Stomach (tissue), 9 donors: Measurements from ENCODE around the gene SPC24. TPM values are rescaled to one million over a fixed set of nuclear protein-coding genes. Genes with fewer than 3 reads are reported as not detected.

Experiments used
- DNase-seq, 2 donors: peaks; one replicate each; pipeline versions ENCODE4 v3.0.0 to v3.0.0-alpha.2; 2013 to 2019
- H3K27ac ChIP-seq, 5 donors: fragments of 200-600 bp in 4 of 5; sonication (generic) in 4 of 5; one replicate each; pipeline ENCODE4 v1.5.1; 2013 to 2019; ENCODE audit warnings: mild to moderate bottlenecking in 1 of 5, moderate library complexity in 1 of 5
- H3K27me3 ChIP-seq, 3 donors: fragments of 200-600 bp; sonication (generic); one replicate each; pipeline ENCODE4 v1.5.1; 2017 to 2019; ENCODE audit warnings: mixed run types in 1 of 3
- H3K36me3 ChIP-seq, 4 donors: fragments of 200-600 bp; sonication (generic); 1 replicate in 3 of 4; 2 replicates in 1 of 4; pipeline ENCODE4 v1.5.1; 2016 to 2019
- H3K4me1 ChIP-seq, 4 donors: fragments of 200-600 bp; sonication (generic); one replicate each; pipeline ENCODE4 v1.5.1; 2016 to 2019
- H3K4me3 ChIP-seq, 4 donors: fragments of 200-600 bp; sonication (generic) in 3 of 4; one replicate each; pipeline ENCODE4 v1.5.1; 2016 to 2019; ENCODE audit warnings: mild to moderate bottlenecking in 1 of 4
- H3K9me3 ChIP-seq, 4 donors: fragments of 200-600 bp; sonication (generic); one replicate each; pipeline ENCODE4 v1.5.1; 2016 to 2019
- EP300 ChIP-seq: sonication (generic); formaldehyde crosslinking; IDR thresholded peaks from one replicate; pipeline ENCODE4 v1.6.1; 2017; ENCODE audit warnings: antibody characterized with exemption
- POLR2A ChIP-seq, 4 donors: fragments of 450-650 bp; IDR thresholded peaks; one replicate each; pipeline ENCODE4 v1.6.1; 2016; ENCODE audit warnings: antibody characterized with exemption in 4 of 4, control low read depth in 2 of 4, mild to moderate bottlenecking in 1 of 4, moderate library complexity in 1 of 4
- POLR2AphosphoS5 ChIP-seq, 3 donors: sonication (generic); formaldehyde crosslinking; IDR thresholded peaks; one replicate each; pipeline ENCODE4 v1.6.1; 2016; ENCODE audit warnings: antibody characterized with exemption in 3 of 3
- WGBS, 5 donors: extraction: QIAGEN DNeasy Blood & Tissue Kit in 3 of 5; methylation state at CpG; one replicate each; pipeline versions ENCODE4 v1.1.5 to v1.1.7; 2013 to 2018; 5-methylcytosine and 5-hydroxymethylcytosine counted together
- intact Hi-C: fragments of 100-400 bp; cut with DNase I; formaldehyde crosslinking; loops from one replicate; pipeline ENCODE4 v1.15.1; 2023; ENCODE audit warnings: low total_unique reads
- polyA plus RNA-seq, 3 donors: library from polyadenylated mRNA; stranded (reverse); fragments of 200-250 nt; gene quantifications; one replicate each; pipeline ENCODE4 v1.2.3, GENCODE V29; 2013
- total RNA-seq, 5 donors: library from RNA; depleted of rRNA; stranded (reverse); fragments of >200 nt; gene quantifications; one replicate each; pipeline versions ENCODE4 v1.1.0 to v1.2.3, GENCODE V29; 2014 to 2016
- TF ChIP-seq, protein P1 (sequence below), 7 experiments: fragments of 450-650 bp in 4 of 7; fragments of 200-600 bp in 3 of 7; sonication (generic) in 3 of 7; IDR thresholded peaks; one replicate each; pipeline ENCODE4 v1.5.1; 2016 to 2019; ENCODE audit warnings: antibody characterized with exemption in 7 of 7, control low read depth in 2 of 7, mild to moderate bottlenecking in 1 of 7
- donor health status: healthy with polysubstance abuse.
- donor health status: Bipolar disorder and iron deficiency.
- donor health status: healthy.

Gene SPC24
- total and polyA plus RNA-seq, 8 donors = 3.7 to 20.4 (median 9.2) TPM; not detected in 2

DNA sequence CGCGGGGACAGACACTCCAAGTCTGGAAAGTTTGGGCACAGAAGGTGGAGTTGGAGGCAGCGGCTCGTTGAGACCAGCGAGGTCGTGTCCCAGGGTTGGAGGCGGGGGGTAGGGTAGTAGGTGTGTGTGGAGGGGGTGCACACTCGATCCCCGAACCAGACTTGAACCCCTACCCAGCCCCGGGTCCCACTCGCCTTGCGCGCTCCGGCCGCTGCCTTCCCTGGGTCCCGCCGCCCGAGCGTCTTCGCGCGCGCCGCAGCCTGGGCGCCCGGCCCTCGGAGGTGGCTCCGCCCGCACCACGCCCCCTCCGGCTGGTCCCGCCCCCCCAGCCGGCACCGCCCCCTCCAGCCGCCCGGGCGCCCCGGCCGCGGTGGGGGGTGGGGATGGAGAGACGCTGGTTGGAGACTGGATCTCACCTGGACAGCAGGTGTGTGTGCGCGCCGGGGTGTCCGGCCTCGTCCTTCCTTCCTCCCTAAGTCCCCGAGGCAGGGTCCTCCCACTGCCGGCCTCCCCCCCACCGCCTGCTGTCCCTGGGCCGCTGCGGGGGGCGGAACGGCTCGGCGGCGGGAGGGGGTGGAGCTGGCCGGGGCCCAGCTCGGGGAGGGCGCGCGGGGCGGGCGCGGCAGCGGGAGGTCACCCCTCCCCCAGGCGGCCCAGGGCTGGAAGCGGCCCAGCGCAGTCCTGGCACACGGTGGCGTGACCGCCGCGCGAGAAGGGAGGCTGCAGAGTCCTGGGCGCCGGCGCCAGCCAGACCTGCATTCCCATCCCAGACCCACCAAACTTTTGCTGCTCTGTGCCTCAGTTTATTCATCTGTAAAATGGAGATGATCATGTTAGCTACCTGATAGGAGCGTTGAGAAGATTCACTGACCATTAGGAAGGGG, 42.0 kb upstream of the SPC24 start, which contains the start of gene KANK2:
KANK2 (minus strand) TSS at position 255 of the 884 bp plus-strand sequence. CDS start 3,034 bp downstream, outside the sequence.
- 1 to 3% (median 1%) methylated on average over 18 to 78 of the region's 78 CpGs for WGBS, 5 donors
- intact Hi-C loops = no loop called here
- peaks cover 47 to 68% (median 58%) of the 10 kb centered on the region in 4 donors for H3K4me1 ChIP-seq

DNA sequence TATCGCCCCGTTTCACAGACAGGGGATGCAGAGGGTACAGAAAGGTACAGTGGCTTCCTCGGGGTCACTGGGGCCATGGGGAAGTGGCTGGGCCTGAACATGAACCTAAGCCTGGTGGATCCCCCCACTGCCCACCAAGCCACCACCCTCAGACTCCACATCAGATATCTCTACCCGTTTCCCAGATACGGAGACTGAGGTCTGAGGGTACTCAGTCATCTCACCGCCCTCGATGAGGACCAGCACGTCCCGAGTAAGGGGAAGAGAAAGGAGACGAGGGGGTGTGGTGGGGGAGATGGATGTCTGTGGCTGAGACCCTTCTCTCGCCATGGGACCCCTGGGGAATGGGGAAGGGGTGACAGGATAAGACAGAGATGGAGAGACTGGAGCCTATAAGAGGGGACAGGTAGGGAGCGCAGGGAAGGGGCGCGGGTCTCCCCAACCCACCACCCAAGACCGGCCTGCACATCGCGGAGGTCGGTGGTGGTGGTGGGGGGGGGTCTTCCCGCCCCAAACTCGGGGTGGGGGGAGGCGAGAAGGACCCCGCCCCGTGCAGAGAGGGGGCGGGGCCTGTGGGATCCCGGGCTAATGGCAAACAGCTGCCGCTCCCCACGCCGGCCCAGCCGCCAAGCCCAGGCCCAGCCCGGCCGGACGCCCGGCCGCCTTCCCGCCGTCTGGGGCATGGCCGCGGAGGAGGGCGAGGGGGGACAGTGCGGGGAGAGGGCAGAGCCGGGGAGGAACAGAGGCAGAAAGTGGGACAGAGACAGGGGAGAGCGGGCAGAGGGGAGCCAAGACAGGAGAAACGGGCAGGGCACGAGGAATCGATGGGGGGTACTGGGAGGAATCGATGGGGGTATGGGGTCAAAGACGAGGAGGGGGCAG, 41.1 kb upstream of the SPC24 start:
- intact Hi-C loops = no loop called here
- no peaks in the 10 kb centered on the region for H3K9me3 ChIP-seq
- H3K27me3 ChIP-seq = no peaks in the 10 kb centered on the region
- H3K4me1 ChIP-seq = peaks cover 48 to 70% (median 63%) of the 10 kb centered on the region in 4 donors
- peak overlapping the region; percentile 88 to 98 (median 94) for H3K27ac ChIP-seq
- H3K36me3 ChIP-seq = peaks cover 22 to 61% (median 51%) of the 10 kb centered on the region in 4 donors
- H3K4me3 ChIP-seq = peak overlapping the region; percentile 67 to 77 (median 74)
- WGBS, 5 donors = 15 to 25% (median 17%) methylated on average over 24 to 47 of the region's 47 CpGs
- DNase-seq = peak; percentile 36 to 81
- TF ChIP-seq POLR2A (IDR thresholded peaks at IDR 0.05) (no peak), POLR2AphosphoS5 (IDR thresholded peaks at IDR 0.05) (no peak), EP300 (no peak)
- TF ChIP-seq, protein P1, sequence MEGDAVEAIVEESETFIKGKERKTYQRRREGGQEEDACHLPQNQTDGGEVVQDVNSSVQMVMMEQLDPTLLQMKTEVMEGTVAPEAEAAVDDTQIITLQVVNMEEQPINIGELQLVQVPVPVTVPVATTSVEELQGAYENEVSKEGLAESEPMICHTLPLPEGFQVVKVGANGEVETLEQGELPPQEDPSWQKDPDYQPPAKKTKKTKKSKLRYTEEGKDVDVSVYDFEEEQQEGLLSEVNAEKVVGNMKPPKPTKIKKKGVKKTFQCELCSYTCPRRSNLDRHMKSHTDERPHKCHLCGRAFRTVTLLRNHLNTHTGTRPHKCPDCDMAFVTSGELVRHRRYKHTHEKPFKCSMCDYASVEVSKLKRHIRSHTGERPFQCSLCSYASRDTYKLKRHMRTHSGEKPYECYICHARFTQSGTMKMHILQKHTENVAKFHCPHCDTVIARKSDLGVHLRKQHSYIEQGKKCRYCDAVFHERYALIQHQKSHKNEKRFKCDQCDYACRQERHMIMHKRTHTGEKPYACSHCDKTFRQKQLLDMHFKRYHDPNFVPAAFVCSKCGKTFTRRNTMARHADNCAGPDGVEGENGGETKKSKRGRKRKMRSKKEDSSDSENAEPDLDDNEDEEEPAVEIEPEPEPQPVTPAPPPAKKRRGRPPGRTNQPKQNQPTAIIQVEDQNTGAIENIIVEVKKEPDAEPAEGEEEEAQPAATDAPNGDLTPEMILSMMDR (IDR thresholded peaks at IDR 0.05) = no peak

More for the DNA sequence above, 42.0 kb upstream of the SPC24 start, which contains the start of gene KANK2:
- H3K9me3 ChIP-seq = no peaks in the 10 kb centered on the region
- H3K36me3 ChIP-seq = peaks cover 22 to 61% (median 52%) of the 10 kb centered on the region in 4 donors
- H3K27me3 ChIP-seq = no peaks in the 10 kb centered on the region
- H3K27ac ChIP-seq = peak within 1 kb of the TSS; percentile 88 to 98 (median 94)
- peak within 1 kb of the TSS; percentile 67 to 77 (median 74) for H3K4me3 ChIP-seq
- TF ChIP-seq EP300 (no peak), POLR2AphosphoS5 (IDR thresholded peaks at IDR 0.05) (peak; percentile 59 to 83 (median 77)), POLR2A (IDR thresholded peaks at IDR 0.05) (no peak)
- TF ChIP-seq, protein P1 (IDR thresholded peaks at IDR 0.05) = peak in 3 of 7 experiments; percentile 12 to 19 (median 14)
- peak; percentile 91 to 95 for DNase-seq

DNA sequence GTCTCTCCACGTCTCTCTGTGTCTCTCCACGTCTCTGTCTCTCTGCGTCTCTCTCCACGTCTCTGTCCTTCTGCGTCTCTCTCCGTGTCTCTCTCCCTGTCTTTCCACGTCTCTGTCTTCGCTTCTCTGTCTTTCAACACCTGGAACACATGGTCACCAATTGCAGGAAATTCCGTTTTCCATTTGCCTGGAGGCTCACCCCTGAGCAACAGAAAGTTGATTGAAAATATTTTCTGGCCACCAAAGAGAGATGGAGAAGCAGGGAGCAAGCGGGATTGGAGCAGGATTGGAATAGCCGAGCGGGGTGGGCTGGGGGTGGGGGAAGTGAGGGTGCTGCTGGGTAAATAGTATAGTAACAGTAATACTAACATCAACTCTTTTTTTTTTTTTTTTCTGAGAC, 40.1 kb upstream of the SPC24 start:
- TF ChIP-seq EP300 (no peak), POLR2AphosphoS5 (IDR thresholded peaks at IDR 0.05) (no peak), POLR2A (IDR thresholded peaks at IDR 0.05) (no peak)
- TF ChIP-seq, protein P1 (IDR thresholded peaks at IDR 0.05) = no peak
- intact Hi-C loops = no loop called here
- peak overlapping the region; percentile 40 to 98 (median 91) for H3K27ac ChIP-seq
- 58 to 75% (median 71%) methylated on average over 12 of the region's 12 CpGs for WGBS, 5 donors
- peaks cover 25 to 54% (median 48%) of the 10 kb centered on the region in 4 donors for H3K36me3 ChIP-seq
- H3K9me3 ChIP-seq = no peaks in the 10 kb centered on the region
- no peak for DNase-seq
- peak overlapping the region; percentile 67 to 77 (median 74) for H3K4me3 ChIP-seq
- H3K4me1 ChIP-seq = peaks cover 57 to 80% (median 73%) of the 10 kb centered on the region in 4 donors
- H3K27me3 ChIP-seq = no peaks in the 10 kb centered on the region
